Measurements from ENCODE around the gene ADAT1.

ADAT1 gene

GRCh38 chr16:75572864-75573542 lies 50.1 kb downstream of the ADAT1 start:
- no peak for DNase-seq

GRCh38 chr16:75570396-75571065 lies 52.5 kb downstream of the ADAT1 start:
- DNase-seq, result no peak

GRCh38 chr16:75567911-75568310 lies 55.2 kb downstream of the ADAT1 start:
- no peak for DNase-seq

GRCh38 chr16:75566758-75567255 lies 56.3 kb downstream of the ADAT1 start:
- DNase-seq, result peak; percentile 15

GRCh38 chr16:75566040-75566757 lies 56.9 kb downstream of the ADAT1 start, which contains the start of gene GABARAPL2:
Gene GABARAPL2, plus strand, starts transcription at chr16:75566379. Its CDS starts 108 bp downstream, at chr16:75566487.
- peak; percentile 88 for DNase-seq

- DNase-seq, result no peak
Observed at GRCh38 chr16:75565640-75566039, 57.4 kb downstream of the ADAT1 start.

GRCh38 chr16:75559564-75560372 lies 63.3 kb downstream of the ADAT1 start:
- no peak for DNase-seq

- DNase-seq, result no peak
Observed at GRCh38 chr16:75558846-75559401, 64.2 kb downstream of the ADAT1 start.

- DNase-seq, result no peak
Observed at GRCh38 chr16:75556431-75556950, 66.6 kb downstream of the ADAT1 start.

GRCh38 chr16:75555707-75556430 lies 67.2 kb downstream of the ADAT1 start, which contains the start of gene TMEM231:
Gene TMEM231, minus strand, starts transcription at chr16:75556252. Its CDS starts 43 bp downstream, at chr16:75556209.
- peak; percentile 99 for DNase-seq

- no peak for DNase-seq
Observed at GRCh38 chr16:75555213-75555706, 67.8 kb downstream of the ADAT1 start.

GRCh38 chr16:75552951-75553350 lies 70.1 kb downstream of the ADAT1 start:
- no peak for DNase-seq

GRCh38 chr16:75550211-75550662 lies 72.8 kb downstream of the ADAT1 start:
- DNase-seq, result no peak
